Caco-2 (cell line): Measurements from ENCODE around the gene BTBD6. TPM values are rescaled to one million over a fixed set of nuclear protein-coding genes. Genes with fewer than 3 reads are reported as not detected.

Experiments used
- BruUV-seq: library from RNA; stranded (reverse); fragments of 400-500 nt; replicated peaks from 2 replicates; lab custom pipeline; 2021; lab: Mats Ljungman, UMichigan
- CTCF ChIA-PET: fragments of 300-600 bp; sonication (Branson Sonifier 250); formaldehyde crosslinking; loops from one replicate; lab custom pipeline; 2022; ENCODE audit warnings: antibody characterized with exemption; lab: Charles Lee
- POLR2A ChIA-PET: fragments of 300-600 bp; sonication (Branson Sonifier 250); formaldehyde crosslinking; loops from one replicate; lab custom pipeline; 2022; ENCODE audit warnings: antibody characterized with exemption; lab: Charles Lee
- DNase-seq, 2 experiments: peaks; one replicate each; pipeline versions ENCODE4 v3.0.0 to v3.0.0-alpha.2; 2020 to 2022
- H3K27me3 ChIP-seq: replicated peaks from 2 replicates; pipeline ENCODE4 v1.6.0; 2011; ENCODE audit warnings: low read length; ENCODE audit not compliant: control insufficient read depth, insufficient read depth
- H3K36me3 ChIP-seq: 2 replicates; pipeline ENCODE4 v1.5.1; 2011; ENCODE audit warnings: low read length; ENCODE audit not compliant: control insufficient read depth, insufficient read depth
- H3K4me1 ChIP-seq: fragments of 250-450 bp; sonication (Bioruptor Pico); 2 replicates; pipeline ENCODE4 v1.5.1; 2020; ENCODE audit warnings: mild to moderate bottlenecking
- H3K4me3 ChIP-seq: 2 replicates; pipeline ENCODE4 v1.5.1; 2011; ENCODE audit warnings: low read depth, mild to moderate bottlenecking, control low read depth, low read length
- H3K9me3 ChIP-seq: fragments of 250-450 bp; sonication (Bioruptor Pico); 2 replicates; pipeline ENCODE4 v1.5.1; 2020; ENCODE audit warnings: mild to moderate bottlenecking, moderate library complexity
- H3K27ac Mint-ChIP-seq: one replicate; pipeline ENCODE4 v1.8.0; 2022; ENCODE audit warnings: mixed read lengths; ENCODE audit not compliant: unreplicated experiment
- H3K27me3 Mint-ChIP-seq: one replicate; pipeline ENCODE4 v1.8.0; 2022; ENCODE audit warnings: mixed read lengths; ENCODE audit not compliant: insufficient read depth, unreplicated experiment
- H3K36me3 Mint-ChIP-seq: one replicate; pipeline ENCODE4 v1.8.0; 2022; ENCODE audit warnings: mild to moderate bottlenecking, mixed read lengths; ENCODE audit not compliant: insufficient read depth, unreplicated experiment
- H3K4me1 Mint-ChIP-seq: one replicate; pipeline ENCODE4 v1.8.0; 2022; ENCODE audit warnings: low read depth, mixed read lengths; ENCODE audit not compliant: unreplicated experiment
- H3K4me3 Mint-ChIP-seq: one replicate; pipeline ENCODE4 v1.8.0; 2022; ENCODE audit warnings: mild to moderate bottlenecking, moderate library complexity, mixed read lengths; ENCODE audit not compliant: unreplicated experiment
- H3K9me3 Mint-ChIP-seq: one replicate; pipeline ENCODE4 v1.8.0; 2022; ENCODE audit warnings: mixed read lengths; ENCODE audit not compliant: unreplicated experiment
- intact Hi-C: fragments of 100-400 bp; cut with micrococcal nuclease; formaldehyde crosslinking; loops from one replicate; pipeline ENCODE4 v1.10.0; 2022; ENCODE audit not compliant: unreplicated experiment
- total RNA-seq: library from RNA; stranded (reverse); gene quantifications from 2 replicates; pipeline ENCODE4 v1.2.3, GENCODE V29; 2022
- TF ChIP-seq, protein P1 (sequence below), 2 experiments: fragments of 200-600 bp in 1 of 2; IDR thresholded peaks; 1 replicate in 1 of 2; 2 replicates in 1 of 2; pipeline versions ENCODE4 v1.5.1 to v1.8.0; 2011 to 2022; ENCODE audit warnings: antibody characterized with exemption in 1 of 2, control low read depth in 1 of 2, inconsistent platforms in 1 of 2, low read depth in 1 of 2, low read length in 1 of 2, mild to moderate bottlenecking in 1 of 2, moderate library complexity in 1 of 2; ENCODE audit not compliant: insufficient read depth in 1 of 2, severe bottlenecking in 1 of 2, unreplicated experiment in 1 of 2

BTBD6 gene
- total RNA-seq, 1 experiment from 2014 or later: 25.3 TPM

DNA sequence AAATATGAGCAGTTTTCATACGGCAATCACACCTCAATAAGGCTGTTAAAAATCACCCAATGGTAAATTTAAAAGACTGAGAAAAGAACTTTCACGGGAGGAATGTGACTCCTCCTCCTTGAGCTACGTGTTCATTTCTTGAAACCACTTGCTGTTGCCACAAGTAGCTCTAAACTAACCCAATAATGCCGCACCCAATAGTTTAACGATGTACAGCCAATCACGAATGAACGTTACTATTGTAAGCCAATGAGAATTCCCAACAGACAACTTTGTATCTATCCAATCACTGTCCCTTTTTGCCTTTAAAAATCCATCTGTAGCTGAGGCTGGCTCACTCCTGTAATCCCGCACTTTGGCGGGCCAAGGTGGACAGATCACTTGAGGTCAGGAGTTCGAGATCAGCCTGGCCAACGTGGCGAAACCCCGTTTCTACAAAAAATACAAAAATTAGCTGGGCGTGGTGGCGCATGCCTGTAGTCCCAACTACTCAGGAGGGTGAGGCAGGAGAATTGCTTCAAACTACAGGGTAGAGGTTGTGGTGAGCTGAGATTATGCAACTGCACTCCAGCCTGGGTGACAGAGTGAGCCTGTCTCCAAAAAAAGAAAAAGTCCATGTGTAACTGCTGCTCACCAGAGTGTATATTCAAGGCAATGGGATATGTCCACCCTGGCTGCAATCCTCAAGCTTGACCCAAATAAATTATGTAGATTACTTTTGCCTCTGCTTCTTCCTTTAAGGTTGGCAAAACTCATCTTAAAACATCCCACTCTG lies 24.4 kb upstream of the BTBD6 start:
- Histone ChIP-seq H3K4me3 (no peak overlapping the region), H3K4me1 (no peaks in the 10 kb centered on the region), H3K9me3 (no peaks in the 10 kb centered on the region), H3K27me3 (no peaks in the 10 kb centered on the region), H3K36me3 (peaks cover 2% of the 10 kb centered on the region)
- Mint-ChIP-seq H3K9me3 (no peaks in the 10 kb centered on the region), H3K36me3 (peaks cover 32% of the 10 kb centered on the region), H3K27me3 (no peaks in the 10 kb centered on the region), H3K4me1 (no peaks in the 10 kb centered on the region), H3K27ac (no peak overlapping the region), H3K4me3 (no peak overlapping the region)
- DNase-seq: no peak
- POLR2A ChIA-PET: no interaction called here
- intact Hi-C loops: no loop called here
- CTCF ChIA-PET: interaction anchor here (1.0 kb wide), 1 partner anchor 128 kb away, joined by 3 read pairs; no protein-coding TSS in a partner anchor
- no TSS peak for BruUV-seq
- TF ChIP-seq, protein P1, sequence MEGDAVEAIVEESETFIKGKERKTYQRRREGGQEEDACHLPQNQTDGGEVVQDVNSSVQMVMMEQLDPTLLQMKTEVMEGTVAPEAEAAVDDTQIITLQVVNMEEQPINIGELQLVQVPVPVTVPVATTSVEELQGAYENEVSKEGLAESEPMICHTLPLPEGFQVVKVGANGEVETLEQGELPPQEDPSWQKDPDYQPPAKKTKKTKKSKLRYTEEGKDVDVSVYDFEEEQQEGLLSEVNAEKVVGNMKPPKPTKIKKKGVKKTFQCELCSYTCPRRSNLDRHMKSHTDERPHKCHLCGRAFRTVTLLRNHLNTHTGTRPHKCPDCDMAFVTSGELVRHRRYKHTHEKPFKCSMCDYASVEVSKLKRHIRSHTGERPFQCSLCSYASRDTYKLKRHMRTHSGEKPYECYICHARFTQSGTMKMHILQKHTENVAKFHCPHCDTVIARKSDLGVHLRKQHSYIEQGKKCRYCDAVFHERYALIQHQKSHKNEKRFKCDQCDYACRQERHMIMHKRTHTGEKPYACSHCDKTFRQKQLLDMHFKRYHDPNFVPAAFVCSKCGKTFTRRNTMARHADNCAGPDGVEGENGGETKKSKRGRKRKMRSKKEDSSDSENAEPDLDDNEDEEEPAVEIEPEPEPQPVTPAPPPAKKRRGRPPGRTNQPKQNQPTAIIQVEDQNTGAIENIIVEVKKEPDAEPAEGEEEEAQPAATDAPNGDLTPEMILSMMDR (IDR thresholded peaks at IDR 0.05; ENCODE audit: insufficient read depth in 1 of 2, low read depth in 1 of 2, low read length in 1 of 2, severe bottlenecking in 1 of 2, unreplicated experiment in 1 of 2): no peak

DNA sequence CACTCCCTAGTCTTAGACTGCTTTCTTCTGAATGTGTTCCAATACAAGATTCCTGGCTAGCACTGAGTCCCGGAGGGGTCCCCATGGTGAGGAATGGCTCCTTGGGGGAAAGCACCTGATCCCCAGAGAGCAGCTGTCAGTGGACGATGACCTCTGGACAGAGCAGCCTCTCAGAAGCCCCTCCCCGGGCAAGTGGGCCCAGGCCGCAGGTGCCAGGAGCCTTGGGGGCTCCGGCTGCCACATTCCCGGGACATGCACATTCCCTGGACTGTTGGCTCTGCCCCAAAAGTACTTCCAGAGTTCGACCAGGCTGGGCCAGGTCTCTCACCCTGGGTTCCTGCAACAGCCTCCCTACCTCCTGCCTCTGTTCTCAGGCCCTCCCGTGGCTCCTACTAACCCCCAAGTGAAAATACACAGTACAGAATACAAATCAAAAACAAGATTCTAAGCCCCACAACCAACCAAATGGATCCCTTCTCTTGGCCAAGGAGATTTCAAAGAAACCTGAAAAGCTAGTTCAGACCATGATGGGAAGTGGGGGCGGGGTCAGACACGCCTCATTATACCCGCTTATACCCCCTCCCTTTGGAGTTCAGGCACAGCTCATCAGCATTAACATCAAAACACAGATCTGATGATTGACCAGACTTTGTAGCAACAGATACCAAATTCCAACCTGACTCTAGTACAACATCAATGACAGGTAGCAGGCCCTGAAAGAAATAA lies 23.3 kb upstream of the BTBD6 start:
- POLR2A ChIA-PET: interaction anchor here (0.6 kb wide), 1 partner anchor 56 kb away, joined by 3 read pairs; no protein-coding TSS in a partner anchor
- peaks cover 2% of the 10 kb centered on the region for H3K36me3 ChIP-seq
- intact Hi-C loops: no loop called here
- TF ChIP-seq, protein P1 (IDR thresholded peaks at IDR 0.05; ENCODE audit: insufficient read depth in 1 of 2, low read depth in 1 of 2, low read length in 1 of 2, severe bottlenecking in 1 of 2, unreplicated experiment in 1 of 2): no peak
- Mint-ChIP-seq H3K27ac (no peak overlapping the region), H3K4me1 (no peaks in the 10 kb centered on the region), H3K36me3 (peaks cover 32% of the 10 kb centered on the region), H3K9me3 (no peaks in the 10 kb centered on the region), H3K4me3 (no peak overlapping the region), H3K27me3 (no peaks in the 10 kb centered on the region)
- CTCF ChIA-PET: interaction anchor here (1.3 kb wide), 1 partner anchor 127 kb away, joined by 4 read pairs; no protein-coding TSS in a partner anchor
- DNase-seq: no peak
- BruUV-seq: no TSS peak
- H3K27me3 ChIP-seq: no peaks in the 10 kb centered on the region
- no peak overlapping the region for H3K4me3 ChIP-seq
- no peaks in the 10 kb centered on the region for H3K4me1 ChIP-seq
- H3K9me3 ChIP-seq: no peaks in the 10 kb centered on the region

DNA sequence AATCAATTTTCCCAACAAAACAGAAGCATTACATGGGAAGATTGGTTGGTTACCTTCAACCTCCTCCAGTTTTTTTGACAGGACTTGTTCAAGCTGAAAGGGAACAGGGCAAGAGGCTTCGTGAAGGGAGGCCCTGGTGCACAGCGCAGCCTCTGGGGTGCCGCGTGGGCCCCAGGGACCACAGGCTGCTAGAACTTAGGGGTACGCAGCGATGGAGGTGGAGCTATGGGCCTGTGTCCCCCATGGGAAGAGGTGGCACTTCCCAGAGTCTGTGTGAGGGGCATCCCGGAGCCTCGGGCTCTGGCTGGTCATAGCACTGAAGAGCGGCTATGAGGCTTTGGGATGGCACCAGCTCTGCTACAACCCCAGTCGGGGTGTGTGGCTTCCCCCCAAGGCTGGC lies 22.1 kb upstream of the BTBD6 start:
- TF ChIP-seq, protein P1 (IDR thresholded peaks at IDR 0.05; ENCODE audit: insufficient read depth in 1 of 2, low read depth in 1 of 2, low read length in 1 of 2, severe bottlenecking in 1 of 2, unreplicated experiment in 1 of 2): no peak
- H3K36me3 Mint-ChIP-seq: peaks cover 22% of the 10 kb centered on the region

More for the DNA sequence above, 22.1 kb upstream of the BTBD6 start:
- intact Hi-C loops: no loop called here
- Mint-ChIP-seq H3K4me1 (no peaks in the 10 kb centered on the region), H3K4me3 (no peak overlapping the region), H3K9me3 (no peaks in the 10 kb centered on the region), H3K27me3 (no peaks in the 10 kb centered on the region), H3K27ac (no peak overlapping the region)
- no peaks in the 10 kb centered on the region for H3K27me3 ChIP-seq
- POLR2A ChIA-PET: no interaction called here
- no peaks in the 10 kb centered on the region for H3K4me1 ChIP-seq
- BruUV-seq: no TSS peak
- CTCF ChIA-PET: interaction anchor here (1.3 kb wide), 1 partner anchor 126 kb away, joined by 4 read pairs; no protein-coding TSS in a partner anchor
- H3K36me3 ChIP-seq: no peaks in the 10 kb centered on the region; the same call in 1 of the 2 replicates
- no peak for DNase-seq
- no peaks in the 10 kb centered on the region for H3K9me3 ChIP-seq
- H3K4me3 ChIP-seq: no peak overlapping the region
